Brain microvascular endothelial cell (primary cell): ENCODE measurements around the gene PKNOX2.

ENCODE experiments used
- DNase-seq: peaks from one replicate; pipeline ENCODE4 v3.0.0-alpha.2; 2020
- H3K27ac ChIP-seq: fragments of 250-450 bp; sonication (Bioruptor Pico); 2 replicates; pipeline ENCODE4 v1.5.1; 2020; ENCODE audit warnings: mild to moderate bottlenecking, moderate library complexity
- H3K27me3 ChIP-seq: fragments of 250-450 bp; sonication (Bioruptor Pico); replicated peaks from 2 replicates; pipeline ENCODE4 v1.5.1; 2020; ENCODE audit warnings: mild to moderate bottlenecking
- H3K36me3 ChIP-seq: fragments of 250-450 bp; sonication (Bioruptor Pico); replicated peaks from 2 replicates; pipeline ENCODE4 v1.5.1; 2020; ENCODE audit warnings: mild to moderate bottlenecking
- H3K4me3 ChIP-seq: 2 replicates; pipeline ENCODE4 v1.5.1; 2011; ENCODE audit warnings: low read depth, mild to moderate bottlenecking, control low read depth, low read length, moderate library complexity
- CTCF ChIP-seq: IDR thresholded peaks from 2 replicates; pipeline ENCODE4 v1.5.1; 2011; ENCODE audit warnings: low read depth, mild to moderate bottlenecking, moderate library complexity, low read length, control low read depth, inconsistent platforms; ENCODE audit errors: missing control alignments
- in situ Hi-C: cut with HindIII; loops from 2 replicates; pipeline ENCODE4 v1.10.0; 2017; ENCODE audit warnings: low sequenced_read_pairs, low pct_ligation_motif_present

Gene PKNOX2

GRCh38 chr11:125350206-125351032 is 185.9 kb downstream of the PKNOX2 start:
- in situ Hi-C loops = no loop called here
- no peak for DNase-seq
- Histone ChIP-seq H3K27me3 (no peaks in the 10 kb centered on the region), H3K36me3 (no peaks in the 10 kb centered on the region), H3K4me3 (no peak overlapping the region), H3K27ac (no peak overlapping the region)
- no peak for TF ChIP-seq CTCF

GRCh38 chr11:125351033-125351867 is 186.7 kb downstream of the PKNOX2 start:
- Histone ChIP-seq H3K36me3 (no peaks in the 10 kb centered on the region), H3K27me3 (no peaks in the 10 kb centered on the region), H3K27ac (no peak overlapping the region), H3K4me3 (no peak overlapping the region)
- DNase-seq = no peak
- in situ Hi-C loops = no loop called here
- TF ChIP-seq CTCF = no peak

- H3K36me3 ChIP-seq = no peaks in the 10 kb centered on the region
- no peak overlapping the region for H3K4me3 ChIP-seq
- no peak for TF ChIP-seq CTCF
- H3K27me3 ChIP-seq = no peaks in the 10 kb centered on the region
- no peak overlapping the region for H3K27ac ChIP-seq
- in situ Hi-C loops = no loop called here
- DNase-seq = no peak
These were observed 187.3 kb downstream of the PKNOX2 start for GRCh38 chr11:125351868-125352250.

- no peak for TF ChIP-seq CTCF
- DNase-seq = no peak
- Histone ChIP-seq H3K27ac (no peak overlapping the region), H3K27me3 (no peaks in the 10 kb centered on the region), H3K4me3 (no peak overlapping the region), H3K36me3 (no peaks in the 10 kb centered on the region)
- in situ Hi-C loops = no loop called here
These were observed 192.2 kb downstream of the PKNOX2 start for GRCh38 chr11:125356797-125357196.

- H3K36me3 ChIP-seq = no peaks in the 10 kb centered on the region
- no peak for DNase-seq
- TF ChIP-seq CTCF = no peak
- H3K27me3 ChIP-seq = no peaks in the 10 kb centered on the region
- H3K27ac ChIP-seq = no peak overlapping the region
- no peak overlapping the region for H3K4me3 ChIP-seq
- in situ Hi-C loops = no loop called here
These were observed 193.0 kb downstream of the PKNOX2 start for GRCh38 chr11:125357551-125357950.
